SHP77 treated with DMSO at 0.1 percent for 48 hours (cell line): Measurements from ENCODE around the gene RMI2.

Experiments
- DNase-seq: peaks from one replicate; lab custom pipeline; 2025; lab: John Stamatoyannopoulos, UW

The RMI2 gene

GRCh38 chr16:11328172-11329070, 16.8 kb upstream of the RMI2 start:
- no peak for DNase-seq

- DNase-seq: no peak
Observed at GRCh38 chr16:11329071-11329491, 16.2 kb upstream of the RMI2 start.

GRCh38 chr16:11329891-11330290, 15.4 kb upstream of the RMI2 start:
- no peak for DNase-seq

DNA sequence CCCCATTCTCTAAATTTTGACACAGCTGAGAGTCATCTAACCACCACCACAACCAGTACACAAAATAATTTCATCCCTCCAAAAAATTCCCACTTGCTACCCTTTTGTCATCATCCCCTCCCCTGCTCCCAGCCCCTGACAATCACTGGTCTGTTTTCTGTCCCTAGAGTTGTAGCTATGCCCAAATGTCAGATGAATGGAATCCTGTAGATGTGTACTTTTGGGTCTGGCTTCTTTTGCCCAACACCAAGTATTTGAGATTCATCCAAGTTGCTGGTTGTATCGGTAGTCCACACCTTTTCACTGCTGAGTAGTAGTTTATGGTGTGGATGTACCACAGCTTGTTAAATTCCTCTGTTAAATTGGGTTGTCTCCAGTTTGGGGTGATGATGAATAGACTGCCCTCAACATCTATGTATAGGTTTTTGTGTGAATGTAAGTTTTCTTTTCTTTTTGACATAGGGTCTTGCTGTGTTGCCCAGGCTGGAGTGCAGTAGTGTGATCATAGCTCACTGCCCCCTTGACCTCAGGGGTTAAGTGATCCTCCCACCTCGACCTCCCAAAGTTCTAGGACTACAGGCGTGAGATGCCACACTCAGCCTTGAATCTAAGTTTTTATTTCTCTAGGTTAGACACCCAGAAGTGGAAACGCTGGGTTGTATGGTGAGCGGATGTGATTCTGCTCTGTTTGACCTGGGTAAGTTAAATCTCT, 14.6 kb upstream of the RMI2 start:
- DNase-seq: no peak

DNA sequence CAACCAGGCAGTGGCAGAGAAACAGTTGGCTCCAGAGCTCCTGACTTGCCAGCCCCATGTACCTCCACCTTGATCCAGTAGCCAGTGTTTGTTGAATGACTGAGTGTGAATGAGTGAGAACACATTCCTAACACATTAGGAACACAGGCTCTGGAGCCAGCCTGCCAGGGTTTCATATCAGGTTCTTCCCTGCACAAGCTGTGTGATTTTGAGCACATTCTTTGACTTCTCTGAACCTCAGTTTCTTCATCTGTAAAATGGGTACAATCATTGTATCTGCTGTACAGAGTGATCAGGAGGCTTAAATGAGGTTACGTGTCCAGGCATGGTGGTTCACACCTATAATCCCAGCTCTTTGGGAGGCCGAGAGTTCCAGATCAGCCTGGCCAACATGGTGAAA, 13.3 kb upstream of the RMI2 start:
- DNase-seq: no peak

DNA sequence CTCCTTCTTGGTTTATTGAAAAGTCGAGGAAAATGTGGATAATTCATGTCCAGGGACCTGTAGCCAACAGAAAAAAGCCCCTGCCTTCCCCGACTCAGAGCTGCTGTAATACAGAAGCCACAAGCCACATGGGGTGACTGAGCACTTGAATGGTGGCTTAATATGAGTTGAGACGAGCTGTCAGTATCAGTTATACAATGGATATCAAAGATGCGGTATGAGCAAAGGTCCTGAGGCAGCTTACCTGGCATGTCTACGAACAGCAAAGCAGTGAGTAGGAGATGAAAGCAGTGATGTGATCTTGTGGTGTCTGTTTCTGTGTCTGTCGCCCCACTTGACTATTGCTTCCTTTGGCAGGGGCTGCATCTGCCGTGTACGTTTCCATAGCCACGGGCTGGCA, 12.2 kb upstream of the RMI2 start:
- DNase-seq: no peak

DNA sequence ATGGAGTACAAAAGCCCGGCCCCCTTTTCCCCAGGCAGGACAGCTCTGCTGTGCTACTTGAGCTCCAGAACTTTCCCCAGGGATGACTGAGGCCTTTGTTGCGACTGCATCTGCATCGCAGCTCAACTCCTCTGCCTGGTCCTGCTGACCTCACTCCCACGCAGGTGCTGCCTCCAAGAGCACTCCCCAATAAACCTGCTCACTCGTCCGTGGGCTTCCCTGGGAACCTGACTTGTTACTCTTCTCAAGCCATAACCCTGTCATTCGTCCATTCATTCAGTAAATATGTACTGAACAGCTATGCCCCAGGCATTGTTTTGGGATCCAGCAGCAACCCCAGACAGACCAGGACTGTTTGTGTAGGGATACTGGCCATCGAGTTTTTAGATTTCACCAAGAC, 11.6 kb upstream of the RMI2 start:
- no peak for DNase-seq

GRCh38 chr16:11334831-11335404, 10.3 kb upstream of the RMI2 start:
- DNase-seq: no peak

- no peak for DNase-seq
Observed at GRCh38 chr16:11339075-11339474, 6.2 kb upstream of the RMI2 start.

- DNase-seq: no peak
Observed at GRCh38 chr16:11340710-11341109, 4.5 kb upstream of the RMI2 start.

GRCh38 chr16:11341371-11341770, 3.9 kb upstream of the RMI2 start:
- DNase-seq: no peak

DNA sequence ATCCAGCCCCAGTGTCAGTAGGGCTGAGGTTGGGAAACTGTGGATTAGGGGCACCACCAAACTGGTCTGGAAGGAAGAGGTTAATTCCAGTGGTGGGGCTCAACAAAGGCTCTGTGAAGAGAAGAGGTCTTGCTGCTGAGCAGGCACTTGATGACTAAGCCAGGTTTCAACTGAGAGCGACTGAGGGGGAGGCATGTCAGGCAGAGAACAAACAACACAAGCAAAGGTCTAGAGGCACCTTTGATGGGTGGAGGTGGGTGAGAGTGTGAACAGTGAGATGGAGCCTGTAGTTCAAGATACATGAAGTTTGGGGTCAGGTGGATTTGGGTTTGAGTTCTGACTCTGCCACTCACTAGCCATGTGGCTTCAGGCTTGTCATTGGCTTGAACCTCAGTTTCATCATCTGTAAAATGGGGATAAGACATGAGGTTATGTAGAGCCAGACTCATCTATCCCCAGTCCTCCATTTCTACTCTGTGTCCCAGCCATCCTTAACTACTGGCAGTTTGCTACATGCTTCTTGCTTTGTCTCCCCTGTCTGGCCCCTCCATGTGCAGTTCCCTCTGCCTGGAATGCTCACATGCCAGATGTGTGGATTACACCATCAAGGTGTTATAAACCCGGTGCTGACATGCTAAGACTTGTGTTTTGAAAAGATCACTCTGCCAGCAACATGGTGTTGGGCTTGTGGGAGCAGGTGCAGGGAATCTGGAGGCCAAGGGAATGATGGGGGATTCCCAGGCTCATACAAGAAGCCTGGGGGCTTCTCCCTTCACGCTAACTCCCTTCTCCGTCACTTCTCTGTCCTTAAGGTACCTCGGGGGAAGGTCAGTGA, 3.0 kb upstream of the RMI2 start:
- no peak for DNase-seq

GRCh38 chr16:11346700-11347319, 1.6 kb downstream of the RMI2 start:
- DNase-seq: no peak

DNA sequence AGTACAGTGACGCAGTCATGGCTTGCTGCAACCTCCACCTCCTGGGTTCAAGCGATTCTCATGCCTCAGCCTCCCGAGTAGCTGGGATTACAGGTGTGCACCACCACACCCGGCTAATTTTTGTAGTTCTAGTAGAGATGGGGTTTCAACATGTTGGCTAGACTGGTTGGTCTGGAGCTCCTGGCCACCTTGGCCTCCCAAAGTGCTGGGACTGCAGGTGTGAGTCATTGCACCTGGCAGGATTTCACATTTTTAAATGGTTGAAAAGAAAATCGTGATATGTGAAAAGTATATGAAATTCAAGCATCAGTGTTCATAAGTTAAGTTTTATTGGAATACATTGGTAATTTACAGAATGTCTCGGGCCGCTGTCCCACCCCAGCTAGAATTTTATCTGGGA, 2.6 kb downstream of the RMI2 start:
- DNase-seq: no peak

GRCh38 chr16:11348737-11349598, 3.7 kb downstream of the RMI2 start:
- no peak for DNase-seq

DNA sequence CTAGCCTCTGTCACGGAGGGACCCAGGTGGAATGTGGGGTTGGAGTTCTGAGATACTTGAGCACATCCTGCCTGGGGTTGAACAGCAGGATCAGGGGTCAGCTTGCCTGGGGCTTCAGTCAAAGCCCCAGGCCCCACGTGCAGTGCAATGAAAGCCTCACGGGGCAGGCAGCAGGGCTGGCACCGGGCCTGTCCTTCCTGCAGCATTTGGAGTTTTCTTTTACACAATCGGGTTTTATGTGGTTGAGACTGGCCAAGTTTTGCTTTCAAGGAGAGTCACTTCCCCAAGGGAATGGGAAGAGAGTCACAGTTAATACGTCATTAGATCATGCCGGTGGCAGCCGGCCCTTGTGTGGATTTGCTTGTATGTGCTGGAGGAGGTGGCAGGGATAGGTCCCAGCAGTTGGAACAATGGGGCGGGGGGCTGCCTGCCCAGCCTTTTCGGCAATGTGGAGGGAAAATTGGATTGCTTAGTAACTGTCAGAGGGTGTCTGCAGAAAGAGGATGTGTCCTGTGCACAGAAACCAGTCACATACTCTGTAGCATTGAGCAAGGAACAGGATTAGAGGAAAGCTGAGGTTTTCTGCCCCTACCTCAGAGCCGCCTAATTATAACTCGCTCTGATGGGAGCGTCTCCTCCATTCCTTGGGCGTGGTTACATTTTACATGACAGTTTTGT, 4.5 kb downstream of the RMI2 start:
- no peak for DNase-seq

- DNase-seq: no peak
Observed at GRCh38 chr16:11350519-11350918, 5.3 kb downstream of the RMI2 start.

DNA sequence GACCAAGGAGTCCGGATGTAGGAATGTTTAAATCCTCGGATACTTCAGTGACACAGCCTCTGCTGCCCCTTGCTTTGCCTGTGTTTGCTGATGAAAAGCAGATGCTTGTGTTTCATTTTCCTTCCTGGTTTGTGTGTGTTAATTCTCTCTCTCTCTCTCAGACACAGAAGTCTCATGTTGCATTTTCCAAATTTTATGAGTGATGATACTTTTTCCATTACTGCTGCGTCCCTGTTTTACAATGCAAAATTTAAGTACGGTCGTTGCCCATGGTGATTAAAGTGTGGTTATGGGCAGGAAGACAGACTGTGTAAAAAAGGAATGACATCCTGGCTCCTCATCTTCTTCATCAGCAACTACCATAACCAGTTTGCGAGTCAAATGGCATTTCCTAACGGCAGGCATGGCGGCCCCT, 5.7 kb downstream of the RMI2 start:
- DNase-seq: no peak

GRCh38 chr16:11353158-11353557, 7.9 kb downstream of the RMI2 start:
- no peak for DNase-seq

GRCh38 chr16:11354407-11354732, 9.1 kb downstream of the RMI2 start:
- DNase-seq: no peak
